Mammary epithelial cell (primary cell): ENCODE measurements around the gene EEF1AKMT1.

ENCODE experiments used
- CTCF ChIP-seq, 2 donors: IDR thresholded peaks in 1 of 2; conservative IDR thresholded peaks in 1 of 2; 2 replicates each; pipeline ENCODE4 v1.5.1; 2011 to 2012; ENCODE audit warnings: inconsistent platforms in 2 of 2, low read length in 2 of 2, mild to moderate bottlenecking in 2 of 2, control low read depth in 1 of 2, low read depth in 1 of 2; ENCODE audit not compliant: insufficient read depth in 1 of 2; ENCODE audit errors: extremely low read depth in 1 of 2
- EZH2 ChIP-seq: IDR thresholded peaks from 2 replicates; pipeline ENCODE4 v1.6.1; 2012; ENCODE audit warnings: low read length, inconsistent platforms, borderline replicate concordance

- TF ChIP-seq CTCF (conservative IDR thresholded peaks at IDR 0.05 in 1 of 2, IDR thresholded peaks at IDR 0.05 in 1 of 2; ENCODE audit: extremely low read depth in 1 of 2, insufficient read depth in 1 of 2, low read depth in 1 of 2, low read length in 2 of 2) (no peak), EZH2 (no peak)
Observed at GRCh38 chr13:20702915-20703779, 70.6 kb downstream of the EEF1AKMT1 start, which contains the start of gene IL17D.
